ENCODE measurements around the gene PARL.

DNA sequence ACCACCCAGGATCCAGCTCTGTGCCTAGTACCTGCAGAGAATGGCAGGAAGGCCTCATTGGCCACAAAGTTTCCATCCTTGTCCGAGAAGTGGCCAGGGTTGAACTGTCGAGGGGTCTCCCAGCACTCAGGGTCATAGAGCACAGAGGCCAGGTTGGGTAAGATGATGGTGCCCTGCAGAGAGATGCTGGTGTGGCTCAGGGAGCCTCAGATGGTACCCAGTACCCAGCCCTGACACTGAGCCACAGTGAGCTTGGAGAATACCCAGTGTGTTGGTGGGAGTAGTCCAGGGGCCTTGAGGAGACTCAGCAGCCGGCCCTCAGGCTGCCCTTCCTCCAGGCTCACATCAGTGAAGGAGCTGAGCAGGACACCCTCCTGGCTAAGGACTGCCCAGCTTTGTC, 11.5 kb upstream of the PARL start:
- TF ChIP-seq, protein P1, sequence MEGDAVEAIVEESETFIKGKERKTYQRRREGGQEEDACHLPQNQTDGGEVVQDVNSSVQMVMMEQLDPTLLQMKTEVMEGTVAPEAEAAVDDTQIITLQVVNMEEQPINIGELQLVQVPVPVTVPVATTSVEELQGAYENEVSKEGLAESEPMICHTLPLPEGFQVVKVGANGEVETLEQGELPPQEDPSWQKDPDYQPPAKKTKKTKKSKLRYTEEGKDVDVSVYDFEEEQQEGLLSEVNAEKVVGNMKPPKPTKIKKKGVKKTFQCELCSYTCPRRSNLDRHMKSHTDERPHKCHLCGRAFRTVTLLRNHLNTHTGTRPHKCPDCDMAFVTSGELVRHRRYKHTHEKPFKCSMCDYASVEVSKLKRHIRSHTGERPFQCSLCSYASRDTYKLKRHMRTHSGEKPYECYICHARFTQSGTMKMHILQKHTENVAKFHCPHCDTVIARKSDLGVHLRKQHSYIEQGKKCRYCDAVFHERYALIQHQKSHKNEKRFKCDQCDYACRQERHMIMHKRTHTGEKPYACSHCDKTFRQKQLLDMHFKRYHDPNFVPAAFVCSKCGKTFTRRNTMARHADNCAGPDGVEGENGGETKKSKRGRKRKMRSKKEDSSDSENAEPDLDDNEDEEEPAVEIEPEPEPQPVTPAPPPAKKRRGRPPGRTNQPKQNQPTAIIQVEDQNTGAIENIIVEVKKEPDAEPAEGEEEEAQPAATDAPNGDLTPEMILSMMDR (conservative IDR thresholded peaks at IDR 0.05): no peak
- TF ChIP-seq EZH2 (IDR thresholded peaks at IDR 0.05; ENCODE audit: low read depth): no peak
